GF-D8 (cell line): ENCODE measurements around the gene STOX2.

ENCODE experiments used
- DNase-seq: peaks from one replicate; lab custom pipeline; 2025; lab: John Stamatoyannopoulos, UW

The STOX2 gene

DNA sequence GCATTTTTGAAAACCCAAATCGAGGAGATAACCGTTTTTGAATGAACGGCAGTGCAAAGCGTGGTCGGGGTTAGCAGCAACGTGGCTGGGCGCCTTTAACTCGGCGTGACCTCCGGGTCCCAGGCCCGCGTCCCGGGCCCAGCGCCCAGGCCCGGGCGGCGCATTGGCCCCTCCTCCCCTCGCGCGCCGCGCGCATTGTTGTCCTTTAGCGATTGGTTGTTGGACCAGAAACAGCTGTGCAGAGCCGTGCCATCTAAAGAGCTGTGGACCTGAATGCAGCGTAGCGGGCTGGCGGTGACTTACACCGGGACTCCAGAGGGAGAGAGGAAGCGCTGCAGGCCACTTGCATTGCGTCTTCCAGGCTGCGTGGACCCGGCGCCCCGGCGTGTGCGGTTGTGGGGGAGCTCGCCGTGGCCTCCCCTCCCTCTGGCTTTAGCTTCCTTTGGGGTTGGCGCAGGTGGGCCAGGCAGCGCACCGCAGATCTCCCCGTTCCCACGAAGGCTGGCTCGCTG, at the start of gene STOX2:
STOX2 (plus strand) TSS at position 227 of the 512 bp plus-strand sequence. CDS start 1,484 bp downstream, outside the sequence.
- DNase-seq: no peak

DNA sequence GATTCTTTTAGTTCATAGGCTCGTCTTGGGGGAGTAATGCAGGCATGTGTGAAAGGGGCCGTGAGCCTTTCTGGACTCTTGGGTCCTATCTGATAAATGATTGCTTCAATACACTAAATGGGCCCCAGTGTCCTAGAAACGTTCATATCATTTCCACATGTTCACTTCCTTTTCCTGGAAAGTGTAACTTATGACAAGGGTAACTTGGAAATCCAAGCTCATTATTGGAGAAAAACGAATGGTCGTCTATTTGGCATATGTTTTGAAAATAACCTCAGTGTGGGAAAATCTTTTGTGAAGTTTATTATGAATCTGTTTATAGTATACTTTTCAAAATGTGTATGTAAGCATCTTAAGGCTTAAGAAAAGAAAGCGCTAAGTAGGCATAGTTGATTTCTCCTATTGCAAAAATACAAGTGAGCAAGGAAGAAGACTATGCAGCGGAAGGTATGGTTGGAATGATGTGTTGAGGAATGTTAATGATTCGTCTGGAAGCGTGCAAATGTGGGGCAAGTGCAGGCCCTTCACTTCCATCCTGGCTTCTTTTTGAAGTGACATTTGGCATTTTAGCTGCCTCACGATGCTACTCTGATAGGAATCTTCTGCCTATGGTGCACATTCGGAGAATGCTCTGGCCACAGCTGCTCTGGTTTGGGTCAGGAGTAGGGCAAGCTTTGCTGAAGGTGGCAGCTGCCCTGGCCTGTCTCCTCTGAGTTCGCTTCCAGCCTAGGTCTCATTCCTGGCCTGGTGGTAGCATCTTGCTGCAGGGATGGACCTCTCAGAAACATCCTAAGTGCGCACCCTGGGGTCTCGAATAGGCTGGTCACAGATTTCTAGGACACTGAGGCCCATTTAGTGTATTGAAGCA, 49.5 kb upstream of the STOX2 start:
- DNase-seq: no peak

DNA sequence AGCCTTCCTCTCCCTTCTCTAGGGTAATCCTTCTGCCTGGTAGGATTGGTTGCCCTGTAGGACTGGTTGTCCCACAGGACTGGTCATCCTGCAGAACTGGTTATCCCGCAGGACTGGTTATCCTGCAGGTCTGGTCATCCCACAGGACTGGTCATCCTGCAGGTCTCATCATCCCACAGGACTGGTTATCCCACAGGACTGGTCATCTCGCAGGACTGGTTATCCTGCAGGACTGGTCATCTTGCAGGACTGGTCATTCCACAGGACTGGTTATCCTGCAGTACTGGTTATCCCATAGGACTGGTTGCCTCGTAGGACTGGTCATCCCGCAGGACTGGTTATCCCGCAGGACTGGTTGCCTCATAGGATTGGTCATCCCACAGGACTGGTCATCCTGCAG, 48.1 kb upstream of the STOX2 start:
- no peak for DNase-seq

GRCh38 chr4:183858011-183858615, 47.0 kb upstream of the STOX2 start:
- DNase-seq: no peak

DNA sequence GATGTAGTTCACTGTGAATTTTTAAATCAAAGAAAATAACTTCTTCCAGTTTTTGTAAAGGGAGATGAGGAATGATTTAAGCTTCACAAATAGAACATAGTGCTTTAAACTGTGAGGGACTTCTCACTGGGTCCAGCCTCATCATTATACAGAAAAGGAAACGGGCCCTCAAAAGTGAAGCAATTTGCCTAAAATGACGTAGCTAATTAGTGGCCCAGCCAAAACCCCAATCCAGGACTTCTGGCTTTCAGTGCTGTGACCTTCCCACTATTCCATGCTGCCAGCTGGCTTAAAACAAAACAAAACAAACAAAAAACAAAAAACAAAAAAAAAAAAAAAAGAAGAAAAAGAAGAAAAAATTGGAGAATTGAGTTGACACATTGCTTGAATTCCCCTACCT, 45.0 kb upstream of the STOX2 start:
- no peak for DNase-seq

- no peak for DNase-seq
Measured at GRCh38 chr4:183860731-183861130, 44.4 kb upstream of the STOX2 start.

DNA sequence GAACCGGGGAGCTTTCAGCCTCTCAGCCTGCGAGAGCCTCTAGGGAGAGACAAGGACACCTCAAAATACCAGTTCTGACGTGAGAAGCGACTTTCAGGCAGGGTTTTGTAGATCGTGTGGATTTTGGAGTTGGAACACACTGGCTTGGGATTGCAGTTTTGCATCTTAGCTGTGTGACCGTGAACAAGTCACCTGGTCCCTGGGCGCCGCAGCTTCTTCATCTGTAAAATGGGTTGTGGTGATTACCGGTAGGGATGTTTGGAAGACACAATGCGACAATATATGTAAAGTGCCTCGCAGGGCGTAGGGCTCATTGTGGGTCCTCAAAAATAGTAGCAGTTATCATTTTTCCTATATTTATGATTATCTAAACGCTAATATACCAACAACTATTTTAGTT, 43.7 kb upstream of the STOX2 start:
- DNase-seq: no peak

GRCh38 chr4:183863155-183863825, 41.8 kb upstream of the STOX2 start:
- no peak for DNase-seq

DNA sequence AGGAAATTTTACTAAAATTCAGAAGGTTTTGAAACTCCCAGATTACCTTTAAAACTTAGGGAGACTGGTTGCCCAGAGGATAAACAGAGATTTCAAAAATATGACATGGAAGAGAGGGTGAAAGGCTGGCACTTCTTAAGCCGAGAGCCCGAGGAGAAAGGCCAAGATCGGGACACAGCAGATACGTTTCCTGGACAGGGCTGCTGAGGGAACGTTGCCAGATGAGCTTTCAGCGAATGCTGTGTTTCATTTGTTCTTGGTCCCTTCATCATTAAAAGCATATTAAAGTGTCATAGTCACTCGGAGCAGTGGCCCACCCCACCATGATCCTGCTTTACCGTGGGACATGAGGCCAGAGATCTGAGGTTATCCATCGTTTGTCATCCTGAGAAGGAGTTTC, 37.9 kb upstream of the STOX2 start:
- no peak for DNase-seq

GRCh38 chr4:183870997-183871396, 34.1 kb upstream of the STOX2 start:
- no peak for DNase-seq

DNA sequence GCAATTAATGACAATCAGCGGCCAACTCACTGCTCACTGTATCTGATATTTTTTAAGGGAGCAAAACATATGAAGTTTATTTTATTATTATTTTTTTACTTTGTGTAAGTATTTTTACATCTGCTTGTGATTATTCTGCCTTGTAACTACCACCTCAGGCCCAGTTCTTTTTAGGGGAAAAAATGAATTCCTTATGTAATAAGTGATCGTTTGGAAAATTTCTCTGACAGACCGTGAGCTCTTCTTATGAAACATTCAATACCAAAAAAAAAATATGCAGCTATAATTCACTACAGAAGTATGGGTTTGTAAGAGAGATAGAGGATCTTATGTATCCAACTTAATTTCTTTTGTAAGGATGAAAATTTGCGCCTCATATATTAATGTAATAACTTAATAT, 33.5 kb upstream of the STOX2 start:
- no peak for DNase-seq

DNA sequence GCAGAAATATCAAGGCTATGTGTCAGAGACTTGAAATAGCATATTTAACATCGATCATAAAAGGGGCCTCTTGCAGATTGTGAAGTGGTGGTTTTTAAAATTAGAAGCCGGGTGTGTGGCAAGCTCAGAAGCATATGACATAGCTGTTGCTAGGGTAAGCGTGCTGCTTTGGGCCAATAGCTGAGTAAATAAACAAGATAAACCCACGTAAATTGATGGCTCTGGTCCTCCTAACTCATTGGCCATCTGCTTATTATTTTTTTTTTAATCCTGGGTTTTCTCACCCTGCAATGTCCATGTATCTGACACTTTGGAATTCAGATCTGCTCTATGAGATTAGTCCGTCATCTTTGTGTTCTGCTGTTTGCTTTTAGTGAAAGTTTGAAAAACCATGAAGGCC, 32.6 kb upstream of the STOX2 start:
- no peak for DNase-seq

- DNase-seq: no peak
Measured at GRCh38 chr4:183873409-183874185, 31.5 kb upstream of the STOX2 start.

DNA sequence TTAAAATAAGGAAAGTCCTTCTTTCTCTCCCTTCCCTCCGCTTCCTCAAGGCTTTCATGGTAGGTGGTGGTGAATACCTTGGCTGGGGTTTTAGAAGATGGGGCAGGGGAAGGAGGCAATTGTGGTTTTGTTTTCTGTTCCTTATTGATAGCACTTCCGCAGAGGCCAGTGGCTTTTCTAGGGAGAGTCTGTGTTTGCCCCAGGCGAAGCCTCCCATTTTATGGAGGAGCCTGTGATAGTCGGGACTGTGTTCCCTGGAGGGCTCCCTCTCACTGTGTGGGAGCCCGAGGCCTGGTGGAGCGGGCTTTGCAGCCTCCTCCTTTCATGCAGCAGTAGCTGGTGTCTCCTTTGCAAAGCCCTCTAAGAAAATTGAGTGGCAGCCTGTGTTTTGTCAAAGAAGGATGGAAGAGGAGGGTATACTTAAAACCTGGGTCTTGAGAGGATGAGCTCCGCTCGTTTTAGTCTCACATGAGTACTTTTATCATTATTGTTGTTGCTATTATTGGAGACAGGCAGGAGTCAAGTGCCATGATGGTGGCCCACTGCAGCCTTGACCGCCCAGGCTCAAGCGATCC, 29.8 kb upstream of the STOX2 start:
- DNase-seq: no peak

GRCh38 chr4:183876268-183876934, 28.7 kb upstream of the STOX2 start:
- no peak for DNase-seq

- no peak for DNase-seq
Measured at GRCh38 chr4:183878251-183878970, 26.7 kb upstream of the STOX2 start.

GRCh38 chr4:183885205-183885720, 19.8 kb upstream of the STOX2 start:
- DNase-seq: no peak

DNA sequence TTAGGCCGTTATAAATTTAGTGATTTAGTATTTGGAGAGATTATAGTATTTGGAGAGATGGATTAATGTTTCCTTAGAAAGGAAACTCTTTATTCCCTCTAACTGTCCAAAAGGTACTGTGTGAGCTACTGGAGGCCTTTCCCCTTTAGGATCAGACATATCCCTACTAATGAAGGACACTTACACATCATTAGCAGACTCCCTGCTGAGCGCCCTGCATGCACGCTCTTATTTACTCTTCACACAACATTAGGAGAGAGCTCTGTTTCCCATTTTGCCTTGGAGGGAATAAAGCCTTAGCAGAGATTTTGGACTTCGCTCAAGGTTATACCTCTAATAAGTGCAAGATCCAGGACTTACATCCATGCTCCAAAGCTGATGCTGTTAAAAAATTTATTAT, 17.8 kb upstream of the STOX2 start:
- DNase-seq: no peak

DNA sequence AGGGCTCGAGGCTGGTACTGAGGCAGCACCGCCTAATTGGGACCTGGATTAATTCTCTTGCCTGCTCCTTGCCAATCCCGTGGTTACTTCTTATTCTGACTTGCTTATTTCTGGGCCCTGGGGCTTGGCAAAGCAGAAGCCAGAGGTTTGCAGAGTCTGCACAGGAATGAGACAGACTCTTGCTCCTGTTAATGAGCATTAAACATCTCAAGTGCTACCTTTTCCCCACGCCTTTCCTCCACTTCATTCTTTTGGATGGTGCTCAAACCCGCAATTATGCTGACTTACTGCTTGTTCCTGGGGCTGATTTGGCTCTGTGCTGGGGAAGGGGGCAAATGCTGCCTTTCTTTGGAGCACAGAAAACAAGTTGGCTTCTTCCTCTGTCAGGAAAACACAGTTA, 16.5 kb upstream of the STOX2 start:
- DNase-seq: no peak

DNA sequence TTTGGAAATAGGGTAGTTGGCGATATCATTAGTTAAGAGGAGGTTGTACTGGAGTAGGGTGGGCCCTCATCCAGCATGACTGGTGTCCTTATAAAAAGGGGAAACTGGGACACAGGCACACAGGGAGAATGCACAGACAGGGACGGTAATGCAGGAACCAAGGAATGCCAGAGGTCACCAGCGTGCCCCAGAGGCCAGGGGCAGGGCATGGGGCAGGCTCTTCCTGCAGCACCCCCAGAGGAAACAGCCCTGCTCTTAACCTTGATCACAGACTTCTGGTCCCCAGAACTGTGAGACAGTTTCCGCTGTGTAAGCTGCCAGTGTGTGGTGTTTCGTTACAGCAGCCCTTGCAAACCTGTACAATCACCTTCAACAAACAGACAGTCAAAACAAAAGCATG, 15.9 kb upstream of the STOX2 start:
- no peak for DNase-seq
